Astrocyte (in vitro differentiated cells and primary cell): ENCODE data around the gene DNAH6.

Source experiments
- CTCF ChIP-seq: IDR thresholded peaks from 2 replicates; pipeline ENCODE4 v1.5.1; 2011; ENCODE audit warnings: low read depth, mild to moderate bottlenecking, inconsistent platforms, low read length, moderate library complexity; ENCODE audit not compliant: insufficient read depth
- EZH2 ChIP-seq: IDR thresholded peaks from 2 replicates; pipeline ENCODE4 v1.6.1; 2012; ENCODE audit warnings: mild to moderate bottlenecking, low read length, inconsistent platforms; ENCODE audit not compliant: insufficient read depth

GRCh38 chr2:84847326-84848050, 331.2 kb downstream of the DNAH6 start:
- no peak for TF ChIP-seq EZH2
- no peak for TF ChIP-seq CTCF
